ENCODE data around the gene VPS29.

DNA sequence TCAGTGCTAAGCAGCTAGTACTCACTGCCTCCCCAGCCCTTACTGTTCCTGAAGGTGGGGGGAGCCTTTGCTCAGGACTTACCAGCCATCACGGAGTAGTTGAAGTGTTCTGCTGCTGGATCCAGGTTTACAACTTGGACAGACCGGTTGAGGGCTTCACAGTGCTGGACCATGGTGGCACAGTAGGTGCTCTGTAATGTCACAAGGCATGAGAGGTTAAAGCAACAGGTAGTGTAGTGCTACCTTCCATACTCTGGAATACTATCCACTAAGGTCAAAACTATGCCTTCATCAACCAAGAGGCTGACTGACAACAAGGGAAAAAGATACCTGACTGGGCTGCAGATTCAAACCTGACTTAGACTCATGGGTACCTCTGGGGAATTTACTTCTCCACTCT, 36.9 kb downstream of the VPS29 start:
- TF ChIP-seq EZH2 (IDR thresholded peaks at IDR 0.05; ENCODE audit: insufficient read depth, poor library complexity, severe bottlenecking) (no peak), EZH2phosphoT487 (IDR thresholded peaks at IDR 0.05; ENCODE audit: insufficient read depth, low read depth) (no peak)
